HCT116 (cell line): ENCODE results near the gene RAB4B.

Source experiments
- ATF3 ChIP-seq: IDR thresholded peaks from 2 replicates; pipeline ENCODE4 v1.6.1; 2012
- EZH2 ChIP-seq: fragments of 200-600 bp; sonication (generic); IDR thresholded peaks from 2 replicates; pipeline ENCODE4 v1.6.1; 2017; ENCODE audit warnings: antibody characterized with exemption, mixed run types
- MAX ChIP-seq: IDR thresholded peaks from 2 replicates; pipeline ENCODE4 v1.6.1; 2012
- POLR2A ChIP-seq: IDR thresholded peaks from 2 replicates; pipeline ENCODE4 v1.7.0; 2011; ENCODE audit warnings: borderline replicate concordance; ENCODE audit not compliant: insufficient read depth, insufficient read length; ENCODE audit errors: extremely low read depth
- POLR2AphosphoS5 ChIP-seq: IDR thresholded peaks from 2 replicates; pipeline ENCODE4 v1.6.1; 2011; ENCODE audit warnings: mild to moderate bottlenecking, low read depth, low read length, moderate library complexity
- SIN3A ChIP-seq: IDR thresholded peaks from 2 replicates; pipeline ENCODE4 v1.6.1; 2012; ENCODE audit warnings: low read depth
- SP1 ChIP-seq: IDR thresholded peaks from 2 replicates; pipeline ENCODE4 v1.6.1; 2012; ENCODE audit warnings: low read depth
- TCF7L2 ChIP-seq: IDR thresholded peaks from 2 replicates; pipeline ENCODE4 v1.7.0; 2011; ENCODE audit warnings: borderline replicate concordance, inconsistent platforms; ENCODE audit not compliant: insufficient read depth, insufficient read length; ENCODE audit errors: extremely low read depth
- ZFX ChIP-seq: fragments of 450-650 bp; IDR thresholded peaks from 2 replicates; pipeline ENCODE4 v1.6.1; 2017
- TF ChIP-seq, protein P1 (sequence below), 3 experiments: fragments of 200-600 bp in 1 of 3; sonication (generic) in 1 of 3; IDR thresholded peaks in 2 of 3; conservative IDR thresholded peaks in 1 of 3; 2 replicates each; pipeline ENCODE4 v1.5.1; 2012 to 2017; ENCODE audit warnings: low read depth in 2 of 3, low read length in 2 of 3, antibody characterized with exemption in 1 of 3, borderline replicate concordance in 1 of 3, control low read depth in 1 of 3, mild to moderate bottlenecking in 1 of 3, mixed read lengths in 1 of 3, mixed run types in 1 of 3, moderate library complexity in 1 of 3; ENCODE audit not compliant: insufficient read depth in 1 of 3
- TF ChIP-seq, protein P2 (sequence below): IDR thresholded peaks from 2 replicates; pipeline ENCODE4 v1.6.1; 2012; ENCODE audit warnings: low read depth

DNA sequence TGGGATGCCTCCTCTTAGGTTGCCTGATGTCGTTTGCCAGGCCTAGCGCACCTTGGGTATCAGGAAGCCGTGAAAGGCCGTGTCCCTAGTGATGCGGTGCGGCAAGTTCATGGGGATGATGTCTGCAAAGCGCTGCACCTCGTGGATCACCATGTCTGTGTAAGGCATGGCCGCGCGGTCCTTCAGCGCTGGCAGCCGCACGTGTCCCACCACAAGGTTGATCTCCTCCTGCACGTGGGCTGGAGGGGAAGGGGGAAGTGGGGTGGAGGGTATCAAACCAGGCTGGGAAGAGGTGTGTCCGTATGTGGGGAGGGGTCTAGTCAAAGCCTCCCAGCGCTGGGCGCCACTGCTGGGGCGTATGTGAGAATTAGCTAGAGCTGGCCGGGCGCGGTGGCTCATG, 44.1 kb downstream of the RAB4B start:
- TF ChIP-seq POLR2A (no peak), EZH2 (no peak), SP1 (no peak), ZFX (no peak), POLR2AphosphoS5 (no peak), SIN3A (no peak), MAX (no peak), ATF3 (no peak), TCF7L2 (no peak)
- TF ChIP-seq, protein P1, sequence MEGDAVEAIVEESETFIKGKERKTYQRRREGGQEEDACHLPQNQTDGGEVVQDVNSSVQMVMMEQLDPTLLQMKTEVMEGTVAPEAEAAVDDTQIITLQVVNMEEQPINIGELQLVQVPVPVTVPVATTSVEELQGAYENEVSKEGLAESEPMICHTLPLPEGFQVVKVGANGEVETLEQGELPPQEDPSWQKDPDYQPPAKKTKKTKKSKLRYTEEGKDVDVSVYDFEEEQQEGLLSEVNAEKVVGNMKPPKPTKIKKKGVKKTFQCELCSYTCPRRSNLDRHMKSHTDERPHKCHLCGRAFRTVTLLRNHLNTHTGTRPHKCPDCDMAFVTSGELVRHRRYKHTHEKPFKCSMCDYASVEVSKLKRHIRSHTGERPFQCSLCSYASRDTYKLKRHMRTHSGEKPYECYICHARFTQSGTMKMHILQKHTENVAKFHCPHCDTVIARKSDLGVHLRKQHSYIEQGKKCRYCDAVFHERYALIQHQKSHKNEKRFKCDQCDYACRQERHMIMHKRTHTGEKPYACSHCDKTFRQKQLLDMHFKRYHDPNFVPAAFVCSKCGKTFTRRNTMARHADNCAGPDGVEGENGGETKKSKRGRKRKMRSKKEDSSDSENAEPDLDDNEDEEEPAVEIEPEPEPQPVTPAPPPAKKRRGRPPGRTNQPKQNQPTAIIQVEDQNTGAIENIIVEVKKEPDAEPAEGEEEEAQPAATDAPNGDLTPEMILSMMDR (IDR thresholded peaks at IDR 0.05 in 2 of 3, conservative IDR thresholded peaks at IDR 0.05 in 1 of 3; ENCODE audit: borderline replicate concordance in 1 of 3, insufficient read depth in 1 of 3, low read depth in 2 of 3, low read length in 2 of 3) = no peak
- TF ChIP-seq, protein P2, sequence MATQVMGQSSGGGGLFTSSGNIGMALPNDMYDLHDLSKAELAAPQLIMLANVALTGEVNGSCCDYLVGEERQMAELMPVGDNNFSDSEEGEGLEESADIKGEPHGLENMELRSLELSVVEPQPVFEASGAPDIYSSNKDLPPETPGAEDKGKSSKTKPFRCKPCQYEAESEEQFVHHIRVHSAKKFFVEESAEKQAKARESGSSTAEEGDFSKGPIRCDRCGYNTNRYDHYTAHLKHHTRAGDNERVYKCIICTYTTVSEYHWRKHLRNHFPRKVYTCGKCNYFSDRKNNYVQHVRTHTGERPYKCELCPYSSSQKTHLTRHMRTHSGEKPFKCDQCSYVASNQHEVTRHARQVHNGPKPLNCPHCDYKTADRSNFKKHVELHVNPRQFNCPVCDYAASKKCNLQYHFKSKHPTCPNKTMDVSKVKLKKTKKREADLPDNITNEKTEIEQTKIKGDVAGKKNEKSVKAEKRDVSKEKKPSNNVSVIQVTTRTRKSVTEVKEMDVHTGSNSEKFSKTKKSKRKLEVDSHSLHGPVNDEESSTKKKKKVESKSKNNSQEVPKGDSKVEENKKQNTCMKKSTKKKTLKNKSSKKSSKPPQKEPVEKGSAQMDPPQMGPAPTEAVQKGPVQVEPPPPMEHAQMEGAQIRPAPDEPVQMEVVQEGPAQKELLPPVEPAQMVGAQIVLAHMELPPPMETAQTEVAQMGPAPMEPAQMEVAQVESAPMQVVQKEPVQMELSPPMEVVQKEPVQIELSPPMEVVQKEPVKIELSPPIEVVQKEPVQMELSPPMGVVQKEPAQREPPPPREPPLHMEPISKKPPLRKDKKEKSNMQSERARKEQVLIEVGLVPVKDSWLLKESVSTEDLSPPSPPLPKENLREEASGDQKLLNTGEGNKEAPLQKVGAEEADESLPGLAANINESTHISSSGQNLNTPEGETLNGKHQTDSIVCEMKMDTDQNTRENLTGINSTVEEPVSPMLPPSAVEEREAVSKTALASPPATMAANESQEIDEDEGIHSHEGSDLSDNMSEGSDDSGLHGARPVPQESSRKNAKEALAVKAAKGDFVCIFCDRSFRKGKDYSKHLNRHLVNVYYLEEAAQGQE = no peak
